Panc1 (cell line): ENCODE results near the gene AHNAK. TPM values are rescaled to one million over a fixed set of nuclear protein-coding genes. Genes with fewer than 3 reads are reported as not detected.

Source experiments
- ATAC-seq: fragments of 200-7000 bp; cut with Tn5 transposase; 2 replicates; pipeline ENCODE4 v1.9.1; 2020; ENCODE audit warnings: mild to moderate bottlenecking, moderate library complexity
- BruUV-seq: library from RNA; stranded (reverse); fragments of 400-500 nt; replicated peaks from 2 replicates; lab custom pipeline; 2021; lab: Mats Ljungman, UMichigan
- CTCF ChIA-PET: fragments of 300-600 bp; sonication (Branson Sonifier 250); formaldehyde crosslinking; loops from one replicate; lab custom pipeline; 2022; ENCODE audit warnings: antibody characterized with exemption; lab: Charles Lee
- POLR2A ChIA-PET: fragments of 300-600 bp; sonication (Branson Sonifier 250); formaldehyde crosslinking; loops from one replicate; lab custom pipeline; 2022; ENCODE audit warnings: antibody characterized with exemption; lab: Charles Lee
- DNase-seq: peaks from one replicate; pipeline ENCODE4 v3.0.0-alpha.2; 2010; ENCODE audit warnings: low read depth, low spot score
- H3K27ac ChIP-seq: 2 replicates; pipeline ENCODE4 v1.5.1; 2011; ENCODE audit warnings: mild to moderate bottlenecking, low read length, inconsistent platforms
- H3K27me3 ChIP-seq: fragments of 200-500 bp; sonication (Bioruptor generic); 2 replicates; pipeline ENCODE4 v1.6.0; 2014; ENCODE audit warnings: low read length, inconsistent platforms; ENCODE audit not compliant: control insufficient read depth, insufficient read depth
- H3K36me3 ChIP-seq: fragments of 200-500 bp; sonication (Bioruptor generic); 2 replicates; pipeline ENCODE4 v1.5.1; 2014; ENCODE audit warnings: inconsistent platforms, mild to moderate bottlenecking, low read length, moderate library complexity; ENCODE audit not compliant: control insufficient read depth, insufficient read depth
- H3K4me1 ChIP-seq: 2 replicates; pipeline ENCODE4 v1.5.1; 2011; ENCODE audit warnings: inconsistent platforms, mild to moderate bottlenecking, low read length, moderate library complexity; ENCODE audit not compliant: control insufficient read depth, insufficient read depth
- H3K4me3 ChIP-seq, 2 experiments: 2 replicates each; pipeline ENCODE4 v1.5.1; 2011 to 2012; ENCODE audit warnings: low read depth in 2 of 2, low read length in 2 of 2, mild to moderate bottlenecking in 2 of 2, inconsistent platforms in 1 of 2, moderate library complexity in 1 of 2
- H3K9me3 ChIP-seq: fragments of 200-500 bp; sonication (Bioruptor generic); 2 replicates; pipeline ENCODE4 v1.5.1; 2014; ENCODE audit warnings: low read depth, mild to moderate bottlenecking, inconsistent platforms, low read length, moderate library complexity; ENCODE audit not compliant: control insufficient read depth, insufficient read depth
- CTCF ChIP-seq: fragments of 450-650 bp; IDR thresholded peaks from 2 replicates; pipeline ENCODE4 v1.5.1; 2017; ENCODE audit warnings: mild to moderate bottlenecking
- POLR2AphosphoS5 ChIP-seq: IDR thresholded peaks from 2 replicates; pipeline ENCODE4 v1.6.1; 2012; ENCODE audit warnings: mild to moderate bottlenecking, low read depth, low read length, moderate library complexity
- SIN3A ChIP-seq: IDR thresholded peaks from 2 replicates; pipeline ENCODE4 v1.6.1; 2012; ENCODE audit warnings: low read depth, mild to moderate bottlenecking, low read length, moderate library complexity, borderline replicate concordance; ENCODE audit not compliant: insufficient read depth
- TCF7L2 ChIP-seq: IDR thresholded peaks from 2 replicates; pipeline ENCODE4 v1.6.1; 2011; ENCODE audit warnings: mild to moderate bottlenecking, low read depth, low read length, inconsistent platforms
- in situ Hi-C: cut with HindIII; loops from 2 replicates; pipeline ENCODE4 v1.10.0; 2016; ENCODE audit warnings: low sequenced_read_pairs, low pct_unique_long_range_greater_than_20kb
- intact Hi-C: fragments of 100-400 bp; cut with micrococcal nuclease; formaldehyde crosslinking; loops from one replicate; pipeline ENCODE4 v1.10.0; 2022; ENCODE audit not compliant: unreplicated experiment
- total RNA-seq: library from RNA; stranded (reverse); gene quantifications from one replicate; pipeline ENCODE4 v1.2.1, GENCODE V29; 2021; ENCODE audit not compliant: unreplicated experiment
- TF ChIP-seq, protein P1 (sequence below), 2 experiments: IDR thresholded peaks; 2 replicates each; pipeline ENCODE4 v1.6.1; 2011 to 2012; ENCODE audit warnings: low read depth in 2 of 2, control low read depth in 1 of 2, low read length in 1 of 2, mild to moderate bottlenecking in 1 of 2, moderate library complexity in 1 of 2; ENCODE audit not compliant: insufficient read depth in 1 of 2

AHNAK gene
- total RNA-seq, 1 experiment from 2014 or later = 844 TPM

DNA sequence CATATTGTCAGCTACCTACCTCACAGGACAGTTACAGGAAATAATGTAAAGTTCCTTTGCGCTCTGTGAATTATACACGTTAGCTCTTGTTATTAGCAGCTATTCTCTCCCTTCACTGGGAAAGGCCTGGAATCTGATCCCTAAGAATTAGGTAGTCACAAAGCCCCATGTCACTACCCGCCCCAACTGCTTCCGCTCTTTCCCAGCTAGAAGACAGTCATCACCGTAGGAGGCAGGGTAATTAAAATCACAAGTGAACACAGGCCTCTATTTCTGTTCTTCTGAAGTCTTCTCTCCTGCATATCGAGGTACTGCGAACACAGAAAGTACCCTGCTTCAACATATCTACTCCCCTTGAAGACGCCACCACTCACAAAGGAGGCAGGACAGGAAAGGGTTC is 12.6 kb upstream of the AHNAK start:
- H3K27ac ChIP-seq = peak overlapping the region; percentile 94
- no peaks in the 10 kb centered on the region for H3K9me3 ChIP-seq
- DNase-seq (no peak), ATAC-seq (no peak)
- POLR2A ChIA-PET = interaction anchor here (0.6 to 1.2 kb wide), 3 partner anchors 11 to 100 kb away, joined by 3 to 6 read pairs (median 4); partner anchors contain the start of gene AHNAK
- no peaks in the 10 kb centered on the region for H3K27me3 ChIP-seq
- CTCF ChIA-PET = interaction anchor here (3.0 kb wide), 1 partner anchor 134 kb away, joined by 14 read pairs; no protein-coding TSS in a partner anchor
- peaks cover 10% of the 10 kb centered on the region; the same call in 1 of the 2 replicates for H3K36me3 ChIP-seq
- intact Hi-C loops = no loop called here
- BruUV-seq = no TSS peak
- in situ Hi-C loops = no loop called here
- no peak overlapping the region for H3K4me3 ChIP-seq
- peaks cover 96% of the 10 kb centered on the region for H3K4me1 ChIP-seq
- no peak for TF ChIP-seq CTCF
- TF ChIP-seq SIN3A = no peak
- TF ChIP-seq TCF7L2 = no peak
- TF ChIP-seq, protein P1, sequence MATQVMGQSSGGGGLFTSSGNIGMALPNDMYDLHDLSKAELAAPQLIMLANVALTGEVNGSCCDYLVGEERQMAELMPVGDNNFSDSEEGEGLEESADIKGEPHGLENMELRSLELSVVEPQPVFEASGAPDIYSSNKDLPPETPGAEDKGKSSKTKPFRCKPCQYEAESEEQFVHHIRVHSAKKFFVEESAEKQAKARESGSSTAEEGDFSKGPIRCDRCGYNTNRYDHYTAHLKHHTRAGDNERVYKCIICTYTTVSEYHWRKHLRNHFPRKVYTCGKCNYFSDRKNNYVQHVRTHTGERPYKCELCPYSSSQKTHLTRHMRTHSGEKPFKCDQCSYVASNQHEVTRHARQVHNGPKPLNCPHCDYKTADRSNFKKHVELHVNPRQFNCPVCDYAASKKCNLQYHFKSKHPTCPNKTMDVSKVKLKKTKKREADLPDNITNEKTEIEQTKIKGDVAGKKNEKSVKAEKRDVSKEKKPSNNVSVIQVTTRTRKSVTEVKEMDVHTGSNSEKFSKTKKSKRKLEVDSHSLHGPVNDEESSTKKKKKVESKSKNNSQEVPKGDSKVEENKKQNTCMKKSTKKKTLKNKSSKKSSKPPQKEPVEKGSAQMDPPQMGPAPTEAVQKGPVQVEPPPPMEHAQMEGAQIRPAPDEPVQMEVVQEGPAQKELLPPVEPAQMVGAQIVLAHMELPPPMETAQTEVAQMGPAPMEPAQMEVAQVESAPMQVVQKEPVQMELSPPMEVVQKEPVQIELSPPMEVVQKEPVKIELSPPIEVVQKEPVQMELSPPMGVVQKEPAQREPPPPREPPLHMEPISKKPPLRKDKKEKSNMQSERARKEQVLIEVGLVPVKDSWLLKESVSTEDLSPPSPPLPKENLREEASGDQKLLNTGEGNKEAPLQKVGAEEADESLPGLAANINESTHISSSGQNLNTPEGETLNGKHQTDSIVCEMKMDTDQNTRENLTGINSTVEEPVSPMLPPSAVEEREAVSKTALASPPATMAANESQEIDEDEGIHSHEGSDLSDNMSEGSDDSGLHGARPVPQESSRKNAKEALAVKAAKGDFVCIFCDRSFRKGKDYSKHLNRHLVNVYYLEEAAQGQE (IDR thresholded peaks at IDR 0.05; ENCODE audit: insufficient read depth in 1 of 2, low read depth in 2 of 2, low read length in 1 of 2) = no peak
- no peak; the same call in 1 of the 2 replicates for TF ChIP-seq POLR2AphosphoS5

- BruUV-seq = no TSS peak
- Histone ChIP-seq H3K4me1 (peaks cover 98% of the 10 kb centered on the region), H3K4me3 (no peak overlapping the region), H3K9me3 (no peaks in the 10 kb centered on the region), H3K27me3 (no peaks in the 10 kb centered on the region), H3K36me3 (peaks cover 9% of the 10 kb centered on the region; the same call in 1 of the 2 replicates), H3K27ac (peak overlapping the region; percentile 94)
- DNase-seq (no peak), ATAC-seq (no peak)
- POLR2A ChIA-PET = interaction anchor here (0.6 to 1.2 kb wide), 5 partner anchors 9 to 136 kb away, joined by 3 to 6 read pairs (median 4); partner anchors contain the start of gene AHNAK
- TF ChIP-seq, protein P1 (IDR thresholded peaks at IDR 0.05; ENCODE audit: insufficient read depth in 1 of 2, low read depth in 2 of 2, low read length in 1 of 2) = no peak
- TF ChIP-seq SIN3A = no peak
- no peak for TF ChIP-seq POLR2AphosphoS5
- no peak for TF ChIP-seq CTCF
- no peak for TF ChIP-seq TCF7L2
- intact Hi-C loops = no loop called here
- in situ Hi-C loops = no loop called here
- CTCF ChIA-PET = interaction anchor here (1.0 to 3.0 kb wide), 2 partner anchors 16 to 134 kb away, joined by 4 to 14 read pairs; no protein-coding TSS in a partner anchor
Measured at GRCh38 chr11:62558669-62559068, 12.1 kb upstream of the AHNAK start.
